WI38 (cell line): ENCODE data around the gene MAP2.

ENCODE experiments used
- H3K4me3 ChIP-seq: 2 replicates; pipeline ENCODE4 v1.5.1; 2011; ENCODE audit warnings: low read depth, mild to moderate bottlenecking, control low read depth, low read length
- CTCF ChIP-seq: IDR thresholded peaks from 2 replicates; pipeline ENCODE4 v1.5.1; 2012; ENCODE audit warnings: low read depth, mild to moderate bottlenecking, control low read depth, low read length

The MAP2 gene

GRCh38 chr2:209424781-209425470 is 1.1 kb downstream of the MAP2 start:
- TF ChIP-seq CTCF: no peak
- no peak overlapping the region; the same call in 1 of the 2 replicates for H3K4me3 ChIP-seq

- H3K4me3 ChIP-seq: no peak overlapping the region
- TF ChIP-seq CTCF: no peak
Measured at GRCh38 chr2:209425471-209426071, 1.7 kb downstream of the MAP2 start.

DNA sequence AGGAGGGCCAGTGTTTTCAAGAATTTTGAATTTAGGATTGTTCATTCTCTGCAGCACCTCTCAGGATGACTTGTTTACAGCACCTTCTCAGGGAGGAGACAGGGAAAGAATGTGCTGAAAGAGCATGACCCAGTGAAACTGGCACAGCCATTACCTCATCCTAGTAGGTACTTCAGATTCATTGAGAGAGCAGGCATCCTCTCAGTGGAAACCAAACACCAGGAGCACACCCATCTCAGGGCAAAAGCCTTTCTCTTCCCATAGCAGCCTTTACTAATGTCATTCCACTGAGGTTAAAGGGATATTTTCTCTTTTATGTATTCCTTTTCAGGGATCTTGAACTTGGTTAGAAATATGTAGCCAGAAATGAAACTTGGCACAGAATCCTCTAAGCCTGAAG is 2.6 kb downstream of the MAP2 start:
- no peak overlapping the region for H3K4me3 ChIP-seq
- no peak for TF ChIP-seq CTCF

DNA sequence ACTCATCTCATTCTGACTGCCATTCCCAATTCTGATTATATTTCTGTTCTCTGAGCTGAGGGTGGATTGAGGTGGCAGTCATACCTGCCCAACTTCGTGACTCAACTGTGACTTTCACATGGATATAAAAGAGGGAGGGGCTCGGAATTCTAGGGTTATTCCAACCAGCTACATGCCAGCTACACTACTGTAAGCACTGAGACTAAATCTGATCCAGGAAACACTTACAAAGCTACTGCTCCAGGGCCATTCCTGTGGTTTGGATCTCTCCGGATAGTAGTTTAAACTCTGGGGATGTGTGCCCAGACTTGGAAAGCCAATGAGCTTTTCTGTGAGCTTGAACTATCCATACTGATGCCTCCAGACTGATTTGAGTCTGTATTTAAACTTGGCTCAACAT is 7.9 kb downstream of the MAP2 start:
- TF ChIP-seq CTCF: no peak
- H3K4me3 ChIP-seq: no peak overlapping the region

- no peak for TF ChIP-seq CTCF
- no peak overlapping the region for H3K4me3 ChIP-seq
Measured at GRCh38 chr2:209441541-209441940, 17.7 kb downstream of the MAP2 start.

GRCh38 chr2:209442939-209443338 is 19.1 kb downstream of the MAP2 start:
- no peak for TF ChIP-seq CTCF
- no peak overlapping the region for H3K4me3 ChIP-seq

- H3K4me3 ChIP-seq: no peak overlapping the region
- no peak for TF ChIP-seq CTCF
Measured at GRCh38 chr2:209445485-209445884, 21.6 kb downstream of the MAP2 start.
